Measurements from ENCODE around the gene STRBP.

Gene STRBP

GRCh38 chr9:123269281-123269680 lies 895 bp upstream of the STRBP start:
- TF ChIP-seq CTCF (conservative IDR thresholded peaks at IDR 0.05) = no peak
- H3K27ac ChIP-seq = peak overlapping the region; percentile 93

GRCh38 chr9:123268199-123268464 lies 254 bp downstream of the STRBP start:
- no peak for TF ChIP-seq CTCF (conservative IDR thresholded peaks at IDR 0.05)
- peak overlapping the region; percentile 93 for H3K27ac ChIP-seq

GRCh38 chr9:123267481-123268198 lies 746 bp downstream of the STRBP start:
- H3K27ac ChIP-seq = peak overlapping the region; percentile 93
- no peak for TF ChIP-seq CTCF (conservative IDR thresholded peaks at IDR 0.05)

- H3K27ac ChIP-seq = peak overlapping the region; percentile 93; the same call in 1 of the 2 replicates
- no peak for TF ChIP-seq CTCF (conservative IDR thresholded peaks at IDR 0.05)
These were observed 1.6 kb downstream of the STRBP start for GRCh38 chr9:123266655-123267399.

GRCh38 chr9:123265833-123266232 lies 2.6 kb downstream of the STRBP start:
- TF ChIP-seq CTCF (conservative IDR thresholded peaks at IDR 0.05) = no peak
- no peak overlapping the region for H3K27ac ChIP-seq

GRCh38 chr9:123263227-123263626 lies 5.2 kb downstream of the STRBP start:
- H3K27ac ChIP-seq = no peak overlapping the region
- TF ChIP-seq CTCF (conservative IDR thresholded peaks at IDR 0.05) = no peak

GRCh38 chr9:123262338-123262737 lies 6.0 kb downstream of the STRBP start:
- H3K27ac ChIP-seq = 0 out of 2 replicates have a peak overlapping the region, but pooled peaks have one; percentile 14
- no peak for TF ChIP-seq CTCF (conservative IDR thresholded peaks at IDR 0.05)

Data from VCaP (cell line).